Karpas-422 (cell line): Measurements from ENCODE around the gene TAOK1. TPM values are rescaled to one million over a fixed set of nuclear protein-coding genes. Genes with fewer than 3 reads are reported as not detected.

Experiments
- DNase-seq: peaks from one replicate; pipeline ENCODE4 v3.0.0-alpha.2; 2015
- H2AFZ ChIP-seq: fragments of 200-600 bp; sonication (generic); 2 replicates; pipeline ENCODE4 v1.6.1; 2014; ENCODE audit warnings: antibody characterized with exemption, low read length, mixed read lengths
- H3K27ac ChIP-seq: fragments of 200-600 bp; sonication (generic); 2 replicates; pipeline ENCODE4 v1.5.1; 2014; ENCODE audit warnings: mild to moderate bottlenecking, low read length, moderate library complexity
- H3K27me3 ChIP-seq: fragments of 200-600 bp; sonication (generic); 2 replicates; pipeline ENCODE4 v1.6.1; 2014; ENCODE audit warnings: low read length, mixed read lengths
- H3K36me3 ChIP-seq: fragments of 200-600 bp; sonication (generic); 2 replicates; pipeline ENCODE4 v1.6.1; 2014; ENCODE audit warnings: low read length, mixed read lengths; ENCODE audit not compliant: insufficient read depth
- H3K4me1 ChIP-seq: fragments of 200-600 bp; sonication (generic); 2 replicates; pipeline ENCODE4 v1.6.1; 2014; ENCODE audit warnings: mild to moderate bottlenecking, low read length, mixed read lengths
- H3K4me2 ChIP-seq: fragments of 200-600 bp; sonication (generic); 2 replicates; pipeline ENCODE4 v1.6.1; 2014; ENCODE audit warnings: low read length, low read depth, mild to moderate bottlenecking; ENCODE audit not compliant: poor library complexity, severe bottlenecking
- H3K4me3 ChIP-seq: fragments of 200-600 bp; sonication (generic); 2 replicates; pipeline ENCODE4 v1.5.1; 2014; ENCODE audit warnings: mild to moderate bottlenecking, antibody characterized with exemption, low read length, mixed read lengths
- H3K79me2 ChIP-seq: fragments of 200-600 bp; sonication (generic); 2 replicates; pipeline ENCODE4 v1.6.1; 2014; ENCODE audit warnings: mild to moderate bottlenecking, low read length, mixed read lengths
- H3K9ac ChIP-seq: fragments of 200-600 bp; sonication (generic); 2 replicates; pipeline ENCODE4 v1.6.0; 2014; ENCODE audit warnings: low read length
- H3K9me2 ChIP-seq: fragments of 200-600 bp; sonication (generic), shearing (Covaris generic); replicated peaks from 2 replicates; pipeline ENCODE4 v1.6.0; 2014; ENCODE audit warnings: mild to moderate bottlenecking, low read length, moderate library complexity; ENCODE audit not compliant: insufficient read depth
- H3K9me3 ChIP-seq: fragments of 300-700, 200-600 bp; sonication (generic); 2 replicates; pipeline ENCODE4 v1.6.1; 2014; ENCODE audit warnings: low read length, mixed read lengths
- H4K20me1 ChIP-seq: fragments of 200-600 bp; sonication (generic); 2 replicates; pipeline ENCODE4 v1.6.1; 2014; ENCODE audit warnings: mild to moderate bottlenecking, antibody characterized with exemption, low read length, low read depth; ENCODE audit not compliant: insufficient read depth
- total RNA-seq: library from RNA; depleted of rRNA; stranded (reverse); fragments of >200 nt; shearing (Covaris generic); gene quantifications from 2 replicates; pipeline ENCODE4 v1.2.3, GENCODE V29; 2014; ENCODE audit warnings: low replicate concordance

Gene TAOK1
- total RNA-seq, 1 experiment from 2014 or later: 39.6 TPM

GRCh38 chr17:29504711-29505110 is 114.5 kb downstream of the TAOK1 start:
- Histone ChIP-seq H3K4me3 (no peak overlapping the region), H3K27ac (no peak overlapping the region), H3K4me2 (no peak overlapping the region), H3K9ac (no peak overlapping the region), H3K9me2 (no peaks in the 10 kb centered on the region), H3K27me3 (no peaks in the 10 kb centered on the region), H3K36me3 (peaks cover 41% of the 10 kb centered on the region), H3K4me1 (no peaks in the 10 kb centered on the region), H4K20me1 (no peaks in the 10 kb centered on the region), H3K9me3 (no peaks in the 10 kb centered on the region), H3K79me2 (peaks cover 12% of the 10 kb centered on the region; the same call in 1 of the 2 replicates), H2AFZ (no peak overlapping the region)
- DNase-seq: no peak

DNA sequence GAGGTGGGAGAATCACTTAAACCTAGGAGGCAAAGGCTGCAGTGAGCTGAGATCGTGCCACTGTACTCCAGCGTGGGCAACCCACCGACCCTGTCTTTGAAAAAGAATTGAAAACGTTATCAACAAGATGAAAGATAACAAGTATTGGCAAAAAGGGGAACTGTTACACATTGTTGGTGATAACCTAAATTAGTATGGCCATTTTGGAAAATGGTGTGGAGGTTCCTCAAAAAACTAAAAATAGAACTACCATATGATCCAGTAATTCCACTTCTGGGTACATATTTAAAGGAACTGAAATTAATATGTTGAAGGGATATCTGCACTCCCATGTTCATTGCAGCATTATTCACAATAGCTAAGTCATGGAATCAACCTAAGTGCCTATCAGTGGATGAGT is 115.7 kb downstream of the TAOK1 start:
- Histone ChIP-seq H3K4me2 (no peak overlapping the region), H3K9me3 (no peaks in the 10 kb centered on the region), H4K20me1 (no peaks in the 10 kb centered on the region), H3K4me3 (no peak overlapping the region), H3K4me1 (no peaks in the 10 kb centered on the region), H3K27me3 (no peaks in the 10 kb centered on the region), H3K9me2 (no peaks in the 10 kb centered on the region), H3K36me3 (peaks cover 33% of the 10 kb centered on the region), H2AFZ (no peak overlapping the region), H3K9ac (no peak overlapping the region), H3K27ac (no peak overlapping the region), H3K79me2 (peaks cover 9% of the 10 kb centered on the region; the same call in 1 of the 2 replicates)
- DNase-seq: no peak

- H3K4me3 ChIP-seq: no peak overlapping the region
- 0 out of 2 replicates have a peak, but pooled peaks cover 6% of the 10 kb centered on the region for H3K79me2 ChIP-seq
- peaks cover 7% of the 10 kb centered on the region; the same call in 1 of the 2 replicates for H3K4me1 ChIP-seq
- H3K9me3 ChIP-seq: no peaks in the 10 kb centered on the region
- no peaks in the 10 kb centered on the region for H3K9me2 ChIP-seq
- H4K20me1 ChIP-seq: no peaks in the 10 kb centered on the region
- no peak overlapping the region for H3K27ac ChIP-seq
- no peak overlapping the region for H3K4me2 ChIP-seq
- no peak for DNase-seq
- no peak overlapping the region for H2AFZ ChIP-seq
- no peak overlapping the region for H3K9ac ChIP-seq
- H3K36me3 ChIP-seq: peaks cover 20% of the 10 kb centered on the region; the same call in 1 of the 2 replicates
- no peaks in the 10 kb centered on the region for H3K27me3 ChIP-seq
Measured at GRCh38 chr17:29510953-29511352, 120.8 kb downstream of the TAOK1 start.

GRCh38 chr17:29514792-29515191 is 124.6 kb downstream of the TAOK1 start:
- H2AFZ ChIP-seq: no peak overlapping the region
- H4K20me1 ChIP-seq: no peaks in the 10 kb centered on the region
- H3K9me3 ChIP-seq: no peaks in the 10 kb centered on the region
- no peaks in the 10 kb centered on the region for H3K79me2 ChIP-seq
- no peaks in the 10 kb centered on the region for H3K9me2 ChIP-seq
- H3K27me3 ChIP-seq: no peaks in the 10 kb centered on the region
- no peak for DNase-seq
- H3K4me3 ChIP-seq: no peak overlapping the region
- H3K9ac ChIP-seq: no peak overlapping the region
- H3K4me1 ChIP-seq: peaks cover 7% of the 10 kb centered on the region; the same call in 1 of the 2 replicates
- H3K27ac ChIP-seq: no peak overlapping the region
- peaks cover 20% of the 10 kb centered on the region for H3K36me3 ChIP-seq
- no peak overlapping the region for H3K4me2 ChIP-seq

DNA sequence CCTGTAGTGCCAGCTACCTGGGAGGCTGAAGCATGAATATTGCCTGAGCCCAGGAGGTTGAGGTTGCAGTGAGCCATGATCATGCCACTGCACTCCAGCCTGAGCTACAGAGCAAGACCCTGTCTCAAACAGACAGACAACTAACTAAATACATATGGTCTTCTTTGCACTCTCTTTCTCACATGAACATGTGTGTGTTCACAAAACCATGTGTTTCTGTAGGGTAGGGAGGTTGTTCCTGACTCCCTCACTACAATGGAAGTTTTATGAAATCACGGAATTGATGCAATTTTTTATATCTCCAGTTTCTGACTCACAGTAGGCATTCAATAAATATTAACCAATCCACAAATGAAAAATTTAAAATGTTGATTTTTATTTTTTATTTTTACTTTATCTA is 128.2 kb downstream of the TAOK1 start:
- Histone ChIP-seq H3K4me2 (no peak overlapping the region), H3K9me2 (no peaks in the 10 kb centered on the region), H3K79me2 (0 out of 2 replicates have a peak, but pooled peaks cover 3% of the 10 kb centered on the region), H3K27ac (no peak overlapping the region), H3K9ac (no peak overlapping the region), H3K4me3 (no peak overlapping the region), H4K20me1 (no peaks in the 10 kb centered on the region), H3K9me3 (no peaks in the 10 kb centered on the region), H3K27me3 (no peaks in the 10 kb centered on the region), H3K36me3 (peaks cover 21% of the 10 kb centered on the region), H3K4me1 (no peaks in the 10 kb centered on the region), H2AFZ (no peak overlapping the region)
- DNase-seq: no peak

DNA sequence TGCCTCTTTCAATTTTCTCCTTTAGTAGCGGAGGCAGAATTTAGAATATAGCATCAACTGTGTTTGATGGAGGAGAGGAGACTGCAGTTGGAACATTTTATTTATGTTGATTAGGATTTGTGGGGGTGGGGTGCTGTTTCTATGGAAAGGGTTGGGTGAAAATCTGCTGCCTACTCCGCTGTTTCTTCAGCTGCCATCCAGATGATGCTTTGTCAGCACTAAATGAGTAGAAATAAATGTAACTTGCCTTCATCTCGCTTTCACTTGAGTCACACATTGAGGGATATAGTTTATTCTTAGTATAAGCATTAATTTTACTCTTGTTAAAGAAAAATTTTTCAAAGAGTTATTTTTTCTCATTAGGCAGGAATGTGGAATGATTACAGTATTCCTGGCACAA is 134.5 kb downstream of the TAOK1 start:
- H3K36me3 ChIP-seq: peaks cover 17% of the 10 kb centered on the region; the same call in 1 of the 2 replicates

DNA sequence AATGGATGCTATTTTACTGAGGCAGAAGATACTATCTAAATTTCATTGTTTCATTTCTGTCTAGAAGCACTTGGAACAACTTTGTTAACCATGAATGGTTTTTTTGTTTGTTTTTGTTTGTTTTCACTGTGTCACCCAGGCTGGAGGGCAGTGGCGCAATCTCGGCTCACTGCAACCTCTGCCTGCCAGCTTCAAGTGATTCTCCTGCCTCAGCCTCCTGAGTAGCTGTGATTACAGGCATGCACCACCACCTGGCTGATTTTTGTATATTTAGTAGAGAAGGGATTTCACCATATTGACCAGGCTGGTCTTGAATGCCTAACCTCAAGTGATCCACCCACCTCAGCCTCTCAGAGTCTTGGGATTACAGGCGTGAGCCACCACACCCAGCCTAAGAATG is 136.2 kb downstream of the TAOK1 start:
- Histone ChIP-seq H3K27me3 (no peaks in the 10 kb centered on the region), H3K27ac (no peak overlapping the region), H3K79me2 (peaks cover 18% of the 10 kb centered on the region; the same call in 1 of the 2 replicates), H2AFZ (no peak overlapping the region), H3K4me1 (no peaks in the 10 kb centered on the region), H3K9me2 (no peaks in the 10 kb centered on the region), H4K20me1 (no peaks in the 10 kb centered on the region), H3K9ac (no peak overlapping the region), H3K9me3 (no peaks in the 10 kb centered on the region), H3K4me3 (no peak overlapping the region), H3K4me2 (no peak overlapping the region), H3K36me3 (peaks cover 24% of the 10 kb centered on the region)
- DNase-seq: no peak

More for the DNA sequence above, 134.5 kb downstream of the TAOK1 start:
- no peak overlapping the region for H3K4me2 ChIP-seq
- H3K9me3 ChIP-seq: no peaks in the 10 kb centered on the region
- DNase-seq: no peak
- H3K27ac ChIP-seq: no peak overlapping the region
- no peaks in the 10 kb centered on the region for H3K27me3 ChIP-seq
- no peaks in the 10 kb centered on the region for H4K20me1 ChIP-seq
- H3K9ac ChIP-seq: no peak overlapping the region
- H3K4me3 ChIP-seq: no peak overlapping the region
- peaks cover 13% of the 10 kb centered on the region; the same call in 1 of the 2 replicates for H3K79me2 ChIP-seq
- H2AFZ ChIP-seq: no peak overlapping the region
- H3K4me1 ChIP-seq: no peaks in the 10 kb centered on the region
- no peaks in the 10 kb centered on the region for H3K9me2 ChIP-seq

- Histone ChIP-seq H3K9ac (no peak overlapping the region), H3K27me3 (no peaks in the 10 kb centered on the region), H3K36me3 (peaks cover 22% of the 10 kb centered on the region), H3K27ac (no peak overlapping the region), H2AFZ (no peak overlapping the region), H3K4me2 (no peak overlapping the region), H3K4me3 (no peak overlapping the region), H3K9me2 (no peaks in the 10 kb centered on the region), H4K20me1 (no peaks in the 10 kb centered on the region), H3K79me2 (peaks cover 17% of the 10 kb centered on the region), H3K4me1 (no peaks in the 10 kb centered on the region), H3K9me3 (no peaks in the 10 kb centered on the region)
- DNase-seq: no peak
Measured at GRCh38 chr17:29533976-29534375, 143.8 kb downstream of the TAOK1 start.
